Measurements from ENCODE around the gene PSMD4.
"Not testable (repeated sequence)": the region's sequence is repeated elsewhere in the genome, so short reads cannot be mapped to it uniquely, and the experiment has no call there.

PSMD4 gene

DNA sequence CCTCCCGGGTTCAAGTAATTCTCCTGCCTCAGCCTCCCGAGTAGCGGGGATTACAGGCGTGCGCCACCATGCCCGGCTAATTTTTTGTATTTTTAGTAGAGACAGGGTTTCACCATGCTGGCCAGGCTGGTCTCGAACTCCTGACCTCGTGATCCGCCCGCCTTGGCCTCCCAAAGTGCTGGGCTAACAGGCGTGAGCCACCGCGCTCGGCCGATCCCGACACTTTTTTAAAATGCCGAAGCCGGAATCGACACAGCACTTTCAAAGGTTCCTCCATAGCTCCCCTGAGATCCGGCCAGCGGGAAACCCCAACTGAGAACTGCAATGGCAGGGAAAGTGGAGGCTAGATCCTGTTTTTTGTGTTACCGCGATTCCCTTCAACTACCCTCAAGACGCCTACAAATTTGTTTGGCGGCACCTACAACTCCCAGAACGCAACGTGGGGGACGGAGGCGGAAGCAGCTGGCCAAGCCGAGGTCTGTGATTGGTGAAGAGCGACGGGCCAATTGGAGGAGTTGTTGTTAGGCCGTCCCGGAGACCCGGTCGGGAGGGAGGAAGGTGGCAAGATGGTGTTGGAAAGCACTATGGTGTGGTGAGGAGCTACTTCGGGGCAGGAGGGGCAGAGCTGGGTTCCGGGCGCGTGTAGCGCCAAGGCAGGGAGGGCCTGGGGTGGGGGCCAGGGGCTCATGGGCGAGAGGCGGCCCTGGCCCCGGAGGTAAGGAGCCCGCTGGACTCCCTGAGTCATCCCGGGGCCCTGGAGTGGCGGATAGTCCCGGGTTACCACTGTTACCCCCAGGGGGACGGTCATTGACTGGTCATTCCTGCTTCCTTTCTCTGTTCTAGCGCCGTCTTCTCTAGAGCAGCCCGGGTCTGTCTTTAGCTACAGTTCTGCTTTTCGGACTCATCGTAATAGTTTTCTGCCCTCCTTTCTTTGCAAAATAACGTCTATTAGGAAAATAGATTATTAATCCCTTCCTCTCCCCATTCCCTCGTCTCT, at the start of gene PSMD4:
TSS of gene PSMD4 (plus strand) at position 518 of the 997 bp plus-strand sequence. CDS start at position 567, 49 bp downstream.
- DNase-seq: peak; percentile 98

DNA sequence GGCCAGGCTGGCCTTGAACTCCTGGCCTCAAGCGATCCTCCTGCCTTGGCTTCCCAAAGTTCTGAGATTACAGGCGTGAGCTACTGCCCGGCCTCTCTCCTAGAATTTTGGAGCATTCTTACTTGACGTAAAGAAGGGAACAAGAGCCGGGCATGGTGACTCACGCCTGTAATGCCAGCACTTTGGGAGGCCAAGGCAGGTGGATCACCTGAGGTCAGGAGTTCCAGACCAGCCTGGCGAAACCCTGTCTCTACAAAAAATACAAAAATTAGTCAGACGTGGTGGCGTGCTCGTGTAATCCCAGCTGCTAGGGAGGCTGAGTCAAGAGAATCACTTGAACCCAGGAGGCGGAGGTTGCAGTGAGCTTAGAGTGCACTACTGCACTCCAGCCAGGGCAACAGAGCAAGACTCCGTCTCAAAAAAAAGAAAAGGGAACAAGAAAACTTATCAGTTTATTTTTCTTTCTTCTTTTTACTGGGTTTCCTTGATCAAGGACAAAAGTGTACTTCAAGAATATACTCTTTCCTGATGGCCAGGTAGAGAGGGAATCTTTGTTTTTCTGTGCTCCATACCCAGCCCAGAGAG, 49.1 kb upstream of the PSMD4 start:
- not testable (repeated sequence) for DNase-seq

DNA sequence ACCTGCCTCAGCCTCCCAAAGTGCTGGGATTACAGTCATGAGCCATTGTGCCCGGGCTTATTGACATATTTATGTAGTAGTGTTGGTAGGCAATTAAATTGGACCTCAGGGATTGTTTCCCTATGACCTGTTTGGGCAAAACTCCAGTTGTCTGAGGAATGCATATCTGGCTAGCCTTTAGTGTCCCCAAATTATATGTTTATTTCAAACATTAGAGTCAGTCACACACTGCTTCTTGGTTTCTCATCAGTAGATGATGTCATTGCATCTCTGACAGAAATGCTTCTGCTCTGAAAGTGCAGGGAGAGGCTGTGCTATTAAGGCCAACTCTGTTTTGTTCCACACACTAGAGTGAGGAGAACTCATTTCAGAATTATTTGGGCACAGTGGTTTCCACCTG, 43.7 kb upstream of the PSMD4 start:
- no peak for DNase-seq

DNA sequence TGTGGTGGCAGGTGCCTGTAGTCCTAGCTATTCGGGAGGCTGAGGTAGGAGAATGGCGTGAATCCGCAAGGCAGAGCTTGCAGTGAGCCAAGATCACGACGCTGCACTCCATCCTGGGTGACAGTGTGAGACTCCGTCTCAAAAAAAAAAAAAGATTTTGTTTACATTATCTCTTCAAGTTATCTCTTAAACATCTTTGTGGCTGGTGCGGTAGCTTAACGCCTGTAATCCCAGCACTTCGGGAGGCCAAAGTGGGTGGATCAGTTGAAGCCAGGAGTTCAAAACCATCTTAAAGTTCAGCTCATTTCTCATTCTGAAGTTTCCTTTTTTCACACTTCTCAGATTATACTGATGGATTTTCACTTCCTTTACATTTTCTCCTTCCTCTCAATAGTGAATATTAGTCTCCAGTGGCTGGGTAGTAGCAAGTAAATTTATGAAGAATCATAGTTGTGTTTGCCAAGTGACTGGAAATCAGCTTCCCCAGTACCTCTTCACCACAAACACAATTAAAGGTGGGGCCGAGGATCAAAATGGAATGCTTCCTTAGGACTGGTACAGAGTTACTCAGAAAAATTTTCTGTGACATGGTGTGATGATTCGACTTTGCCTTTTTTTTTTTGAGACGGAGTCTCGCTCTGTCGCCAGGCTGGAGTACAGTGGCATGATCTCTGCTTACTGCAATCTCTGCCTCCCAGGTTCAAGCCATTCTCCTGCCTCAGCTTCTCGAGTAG, 42.4 kb upstream of the PSMD4 start:
- no peak for DNase-seq

DNA sequence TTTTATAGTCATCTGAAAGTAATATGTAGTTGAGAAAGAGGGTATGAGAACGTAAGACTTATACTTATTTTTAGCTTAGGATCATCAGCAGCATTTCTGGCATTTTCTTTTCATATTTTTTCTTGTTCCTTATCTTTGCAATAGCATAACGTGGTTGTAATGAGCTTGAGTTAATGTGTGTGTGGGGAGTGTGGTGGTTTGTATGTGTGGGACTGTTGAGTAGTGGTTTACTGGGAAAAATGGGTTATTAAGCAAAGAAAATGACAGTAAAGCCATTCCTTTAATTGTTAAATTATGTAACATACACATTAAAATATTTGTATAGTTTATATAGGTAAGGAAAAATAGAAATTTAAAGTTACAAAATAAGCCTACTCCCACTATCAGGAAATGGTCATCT, 41.0 kb upstream of the PSMD4 start:
- no peak for DNase-seq

DNA sequence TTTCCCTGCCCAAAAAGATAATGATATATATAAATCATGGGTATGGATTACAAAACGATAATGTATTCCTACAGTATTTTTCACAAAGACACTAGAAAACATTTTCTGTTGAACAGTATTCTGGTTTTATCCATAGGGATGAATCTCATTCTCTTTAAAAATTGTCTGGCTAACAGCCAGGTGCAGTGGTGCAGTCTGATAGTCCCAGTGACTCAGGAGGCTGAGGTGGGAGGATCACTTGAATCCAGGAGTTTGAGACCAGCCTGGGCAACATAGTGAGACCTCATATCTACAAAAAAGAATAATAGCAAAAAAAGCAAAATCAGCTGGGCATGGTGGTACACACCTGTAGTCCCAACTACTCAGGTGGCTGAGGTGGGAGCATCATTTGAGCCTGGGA, 32.9 kb upstream of the PSMD4 start:
- DNase-seq: no peak

DNA sequence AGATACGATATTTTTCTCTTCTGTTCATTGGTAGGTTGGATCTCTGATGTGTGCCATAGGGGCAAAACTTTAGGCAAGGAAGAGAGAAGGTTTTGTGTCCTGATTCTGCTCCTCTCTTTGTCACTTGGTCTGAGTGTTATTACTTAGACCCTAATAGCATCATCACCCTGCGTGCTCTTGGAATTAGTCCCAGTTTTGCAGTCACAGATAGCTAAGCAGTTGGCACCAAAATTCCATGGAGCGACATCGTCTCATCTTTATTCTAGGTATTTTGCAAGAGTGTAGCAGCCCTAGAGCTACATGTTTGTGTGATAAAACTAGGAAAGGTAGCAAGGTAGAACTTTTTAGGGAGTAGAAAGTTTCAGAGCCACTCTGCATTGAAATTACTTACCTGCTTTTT, 32.4 kb upstream of the PSMD4 start:
- no peak for DNase-seq

DNA sequence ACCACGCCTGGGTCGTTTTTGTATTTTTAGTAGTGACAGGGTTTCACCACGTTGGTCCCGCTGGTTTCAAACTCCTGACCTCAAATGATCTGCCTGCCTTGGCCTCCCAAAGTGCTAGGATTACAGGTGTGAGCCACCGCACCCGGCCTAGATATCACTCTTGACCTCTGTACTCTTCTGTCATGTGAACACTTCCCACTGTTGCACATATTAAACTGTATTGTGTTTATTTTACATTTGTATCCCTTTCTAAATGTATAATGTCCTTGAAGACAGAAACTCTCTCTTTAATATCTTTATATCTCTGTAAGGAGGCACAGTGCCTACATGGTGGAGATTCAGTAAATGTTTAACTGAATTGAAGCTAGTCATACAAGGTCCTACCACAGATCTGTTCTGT, 19.3 kb upstream of the PSMD4 start:
- DNase-seq: no peak

DNA sequence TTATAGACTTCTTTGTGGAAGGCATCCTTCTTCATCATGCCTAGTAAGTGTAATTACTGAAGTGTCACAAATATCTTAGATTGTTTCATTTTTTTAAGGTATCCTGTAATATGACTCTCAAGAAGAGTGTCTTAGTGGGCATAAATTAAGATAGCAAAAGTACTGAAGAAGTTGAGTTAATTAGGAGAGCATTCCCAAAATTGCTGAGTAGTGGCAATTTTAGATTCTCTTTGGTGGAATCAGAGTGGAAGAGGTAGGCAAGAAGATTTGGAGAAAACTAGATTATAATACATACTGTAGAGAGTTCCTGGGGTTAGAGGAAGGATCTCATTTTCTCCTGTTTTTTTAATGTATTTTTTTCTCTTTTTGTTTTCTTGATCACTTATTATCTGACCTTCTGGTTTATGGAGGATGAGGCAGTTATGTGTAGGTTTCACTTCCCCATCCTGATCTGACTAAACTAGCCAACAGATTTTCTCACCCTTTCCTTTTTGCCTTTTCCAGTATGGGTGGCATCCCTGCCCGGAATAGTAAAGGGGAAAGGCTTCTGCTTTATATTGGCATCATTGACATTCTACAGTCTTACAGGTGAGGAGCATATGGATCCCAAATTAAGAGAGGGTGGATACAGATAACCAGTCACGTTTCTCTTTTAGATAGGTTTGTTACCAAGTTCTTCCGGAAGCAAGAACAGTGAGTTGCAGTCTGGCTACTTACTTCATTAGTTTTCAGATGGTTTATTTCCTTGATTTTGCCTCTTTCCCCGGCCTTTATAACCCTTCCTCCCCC, 16.7 kb upstream of the PSMD4 start:
- peak; percentile 73 for DNase-seq

DNA sequence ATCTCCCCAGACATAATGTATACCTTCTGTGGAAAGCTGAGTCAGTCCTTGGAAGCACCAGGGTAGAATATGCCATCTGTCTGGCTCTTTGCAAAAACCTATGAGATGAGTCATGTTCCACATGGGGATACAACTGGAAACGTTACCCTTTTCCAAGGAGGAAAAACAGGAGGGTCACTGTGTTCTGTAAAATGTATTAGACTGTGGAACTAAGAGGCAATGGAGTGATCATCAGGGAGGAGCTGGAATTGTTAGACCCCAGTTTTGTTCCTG, 16.1 kb upstream of the PSMD4 start:
- peak; percentile 12 for DNase-seq

DNA sequence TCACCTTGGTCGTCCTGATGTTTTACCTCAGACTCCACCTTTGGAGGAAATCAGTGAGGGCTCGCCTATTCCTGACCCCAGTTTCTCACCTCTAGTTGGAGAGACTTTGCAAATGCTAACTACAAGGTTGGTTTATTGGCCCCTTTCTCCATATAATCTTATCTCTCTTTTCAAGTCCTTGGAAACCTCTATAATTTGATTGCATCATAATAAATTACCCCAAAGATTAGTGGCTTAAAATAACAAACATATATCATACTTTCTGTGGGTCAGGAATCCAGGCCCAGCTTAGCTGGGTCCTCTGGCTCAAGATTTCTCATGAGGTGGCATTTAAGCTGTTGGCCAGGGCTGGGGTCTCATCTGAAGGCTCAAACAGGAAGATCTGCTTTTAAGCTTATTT, 12.1 kb upstream of the PSMD4 start:
- DNase-seq: no peak

DNA sequence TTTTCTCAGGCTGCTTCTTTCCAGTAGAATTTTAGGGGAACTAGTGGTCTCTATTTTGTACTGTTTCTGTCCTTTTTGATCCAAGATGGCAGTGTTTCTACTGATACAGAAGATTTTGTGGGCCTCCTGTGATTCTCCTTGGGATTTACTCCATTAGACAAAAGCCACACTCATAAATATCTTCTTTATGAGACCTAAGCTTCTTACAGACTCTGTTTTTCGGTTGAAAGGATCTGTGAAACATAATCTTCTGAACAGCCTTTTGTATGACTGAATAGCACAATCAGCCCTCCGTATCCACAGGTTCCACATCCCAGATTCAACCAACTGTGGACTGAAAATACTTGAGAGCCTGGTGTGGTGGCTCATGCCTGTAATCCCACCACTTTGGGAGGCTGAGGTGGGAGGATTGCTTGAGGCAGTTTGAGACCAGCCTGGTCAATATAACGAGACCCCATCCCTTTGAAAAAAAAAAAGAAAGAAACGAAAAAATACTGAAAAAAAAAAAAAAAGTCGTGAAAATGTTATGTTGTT, 10.8 kb upstream of the PSMD4 start:
- DNase-seq: no peak

DNA sequence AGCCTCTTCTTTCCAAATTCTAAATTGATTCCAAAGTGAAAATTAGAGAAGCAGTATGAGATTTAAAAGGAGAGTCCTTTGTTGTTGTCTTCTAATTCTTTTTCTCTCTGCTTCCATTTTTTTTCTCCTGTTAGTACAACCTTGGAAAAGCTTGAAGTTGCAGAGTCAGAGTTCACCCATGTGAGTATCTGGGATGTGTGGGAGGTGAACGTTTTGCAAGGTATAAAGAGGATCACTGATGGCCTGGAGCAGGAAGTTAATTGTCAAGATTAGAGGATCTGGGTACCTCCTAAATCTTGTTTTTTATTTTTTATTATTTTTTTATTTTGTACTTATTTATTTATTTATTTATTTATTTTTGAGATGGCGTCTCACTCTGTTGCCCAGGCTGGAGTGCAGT, 7.7 kb upstream of the PSMD4 start:
- no peak for DNase-seq

DNA sequence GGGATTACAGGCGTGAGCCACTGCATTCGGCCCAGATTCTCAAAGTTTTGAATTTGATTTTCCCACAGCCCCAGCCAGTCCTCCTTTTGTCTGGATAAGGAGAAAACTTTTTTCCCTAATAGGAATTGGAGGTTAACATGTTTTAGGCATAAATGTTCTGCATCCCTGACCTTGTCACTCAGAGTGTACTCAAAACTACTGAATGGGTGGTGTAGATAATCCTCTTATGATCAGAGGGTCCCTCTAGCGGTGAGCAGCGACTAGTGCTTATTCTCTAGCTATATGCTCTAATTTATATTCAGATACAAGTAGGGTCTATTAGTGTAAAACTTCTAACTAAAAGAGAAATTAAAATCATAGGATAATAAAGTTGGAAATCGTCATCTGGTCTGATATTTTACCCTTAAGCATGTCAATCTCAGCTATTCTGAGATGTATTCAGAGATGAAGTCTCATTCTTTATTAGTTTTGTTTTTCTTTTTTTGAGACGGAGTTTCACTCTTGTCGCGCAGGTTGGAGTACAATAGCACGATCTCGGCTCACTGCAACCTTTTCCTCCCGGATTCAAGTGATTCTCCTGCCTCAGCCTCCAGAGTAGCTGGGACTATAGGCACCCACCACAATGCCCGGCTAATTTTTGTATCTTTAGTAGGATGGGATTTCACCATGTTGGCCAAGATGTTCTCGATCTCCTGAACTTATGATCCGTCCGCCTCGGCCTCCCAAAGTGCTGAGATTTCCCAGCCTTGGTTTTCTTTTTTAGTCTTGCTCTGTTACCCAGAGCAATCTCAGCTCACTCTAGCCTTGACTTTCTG, 2.7 kb upstream of the PSMD4 start:
- DNase-seq: peak; percentile 82

DNA sequence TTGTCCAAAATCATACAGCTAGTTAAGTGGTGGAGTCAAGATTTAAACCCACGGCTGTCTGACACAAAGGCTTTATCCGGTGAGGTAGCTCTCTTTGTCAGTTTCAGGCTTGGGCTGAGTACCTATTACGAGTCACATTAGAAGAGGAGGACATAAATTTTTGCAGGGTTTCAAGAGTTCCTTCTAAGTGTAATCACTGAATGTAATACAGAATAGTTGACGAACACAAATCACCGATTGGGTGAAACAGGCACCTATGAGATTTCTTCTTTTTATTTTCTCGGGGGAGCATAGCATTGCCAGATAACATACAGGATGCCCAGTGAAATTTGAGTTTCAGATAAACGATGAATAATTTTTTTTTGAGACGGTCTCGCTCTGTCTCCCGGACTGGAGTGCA, 847 bp downstream of the PSMD4 start:
- DNase-seq: no peak

DNA sequence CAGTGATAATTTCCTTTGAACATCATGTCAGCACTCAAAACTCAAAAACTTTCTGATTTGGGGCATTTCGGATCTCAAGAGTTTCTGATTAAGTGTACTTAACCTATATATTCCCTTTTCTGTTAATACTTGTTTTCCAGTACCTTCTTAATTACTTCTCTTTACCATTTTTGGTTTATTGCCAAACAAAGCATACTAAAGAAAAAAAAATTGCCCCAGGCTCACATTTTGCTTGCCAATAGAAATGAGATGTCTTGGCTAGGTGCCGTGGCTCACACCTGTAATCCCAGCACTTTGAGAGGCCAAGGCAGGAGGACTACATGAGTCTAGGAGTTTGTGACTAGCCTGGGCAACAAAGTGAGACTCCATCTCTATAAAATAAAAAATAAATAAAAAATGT, 4.8 kb downstream of the PSMD4 start:
- DNase-seq: no peak

DNA sequence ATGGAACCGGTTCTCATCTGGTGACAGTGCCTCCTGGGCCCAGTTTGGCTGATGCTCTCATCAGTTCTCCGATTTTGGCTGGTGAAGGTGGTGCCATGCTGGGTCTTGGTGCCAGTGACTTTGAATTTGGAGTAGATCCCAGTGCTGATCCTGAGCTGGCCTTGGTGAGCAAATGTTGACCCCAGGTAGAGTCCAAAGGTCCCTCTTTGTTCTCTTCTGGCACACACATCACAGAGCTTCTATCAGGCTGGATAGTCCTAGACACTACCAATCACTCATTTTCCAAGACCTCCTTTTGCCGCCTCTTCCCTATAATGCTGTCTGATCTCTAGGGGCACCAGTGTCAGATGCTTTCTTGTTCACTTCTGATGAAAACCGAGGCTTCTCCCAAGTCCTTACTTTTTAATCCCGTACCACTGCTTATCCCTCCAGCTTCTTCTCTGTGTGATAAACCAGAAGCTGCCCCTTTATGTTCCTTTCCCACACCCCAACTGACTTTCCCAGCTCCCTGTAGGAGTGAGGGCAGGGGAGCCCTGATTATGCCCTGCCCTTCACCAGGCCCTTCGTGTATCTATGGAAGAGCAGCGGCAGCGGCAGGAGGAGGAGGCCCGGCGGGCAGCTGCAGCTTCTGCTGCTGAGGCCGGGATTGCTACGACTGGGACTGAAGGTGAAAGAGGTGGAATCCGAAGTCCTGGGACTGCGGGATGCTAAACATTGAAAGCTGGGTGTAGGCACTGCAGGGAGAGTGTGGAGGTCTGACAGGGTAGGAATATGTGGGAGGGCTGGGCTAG, 11.1 kb downstream of the PSMD4 start:
- no peak for DNase-seq

DNA sequence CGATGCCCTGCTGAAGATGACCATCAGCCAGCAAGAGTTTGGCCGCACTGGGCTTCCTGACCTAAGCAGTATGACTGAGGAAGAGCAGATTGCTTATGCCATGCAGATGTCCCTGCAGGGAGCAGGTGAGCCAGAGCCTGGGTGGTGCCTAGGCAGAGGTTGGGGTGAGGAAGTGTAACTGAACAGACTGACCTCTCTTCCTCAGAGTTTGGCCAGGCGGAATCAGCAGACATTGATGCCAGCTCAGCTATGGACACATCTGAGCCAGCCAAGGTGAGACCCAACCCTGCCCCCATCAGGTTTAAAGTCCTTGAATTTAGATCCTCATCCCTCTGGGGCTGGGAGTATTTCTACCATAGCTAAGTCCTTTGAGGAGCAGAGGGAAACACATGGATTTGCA, 11.8 kb downstream of the PSMD4 start:
- DNase-seq: no peak

DNA sequence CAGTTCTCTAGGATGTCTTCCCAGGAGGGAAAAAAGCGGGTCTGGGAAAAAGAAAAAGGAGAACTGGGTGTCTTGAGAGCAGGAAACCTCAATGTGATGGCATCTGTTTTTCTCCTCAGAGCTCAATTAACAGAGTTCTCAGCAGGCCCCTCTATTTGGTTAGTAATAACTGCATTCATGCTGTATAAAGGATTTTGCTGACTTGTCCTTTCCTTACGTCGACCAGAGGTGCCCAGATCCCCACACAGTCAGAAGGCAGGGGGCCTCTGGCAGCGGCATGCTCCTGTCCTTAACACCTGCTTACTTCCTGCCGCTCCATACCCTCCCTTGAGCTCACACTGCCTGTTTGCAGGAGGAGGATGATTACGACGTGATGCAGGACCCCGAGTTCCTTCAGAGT, 12.3 kb downstream of the PSMD4 start:
- no peak for DNase-seq

DNA sequence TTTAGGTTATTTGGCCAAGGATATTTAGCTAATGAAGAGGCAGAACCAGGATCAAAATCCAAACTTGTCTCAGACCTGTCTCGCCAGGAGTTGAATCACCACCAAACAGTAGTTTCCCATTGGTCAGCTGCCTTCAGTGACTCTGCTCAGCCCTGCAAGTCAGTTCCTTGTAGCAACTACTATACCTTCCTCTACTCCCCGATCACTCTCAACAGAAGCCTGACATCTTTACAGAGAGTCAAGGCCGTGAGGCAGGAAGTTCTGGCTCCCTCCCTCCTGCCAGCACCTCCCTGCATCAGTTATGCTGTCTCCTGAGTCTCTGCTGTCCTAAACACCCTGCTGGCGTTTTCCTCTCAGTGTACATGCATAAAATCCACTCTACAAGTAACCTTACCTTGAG, 13.2 kb downstream of the PSMD4 start:
- DNase-seq: no peak

DNA sequence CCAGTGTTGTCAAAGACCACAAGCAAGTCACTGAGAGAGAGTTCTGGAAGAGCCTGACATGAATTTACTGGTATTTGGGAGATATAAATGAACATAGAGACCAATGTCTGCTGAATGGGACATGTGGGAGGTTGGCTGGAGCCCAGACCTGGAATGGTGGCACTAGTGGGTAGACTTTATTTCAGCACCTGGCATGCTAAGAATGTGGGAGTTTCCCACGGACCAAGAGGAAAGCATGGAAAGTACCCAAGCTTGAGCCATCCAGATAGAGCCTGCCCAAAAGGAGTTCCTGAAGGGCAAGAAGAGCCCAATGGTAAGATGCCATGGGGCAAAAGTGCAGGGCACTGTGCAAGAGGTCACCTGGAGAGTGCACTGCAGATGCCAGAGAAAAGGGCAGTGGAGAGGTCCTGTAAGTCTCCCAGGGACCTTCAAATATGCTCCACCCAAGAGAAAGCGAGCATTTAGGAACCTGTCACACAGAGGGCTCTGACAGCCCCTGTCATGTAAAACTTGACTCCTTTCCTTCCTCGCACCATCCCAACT, 19.5 kb downstream of the PSMD4 start:
- no peak for DNase-seq
